Neural cell (in vitro differentiated cells): Measurements from ENCODE around the gene P4HA2. TPM values are rescaled to one million over a fixed set of nuclear protein-coding genes. Genes with fewer than 3 reads are reported as not detected.

Source experiments
- H2AFZ ChIP-seq: fragments of 200-600, 300-800 bp; sonication (generic), shearing (Covaris generic); 2 replicates; pipeline ENCODE4 v1.6.0; 2014; ENCODE audit warnings: low read depth, mild to moderate bottlenecking, antibody characterized with exemption, low read length, moderate library complexity
- H3F3A ChIP-seq: fragments of 200-600 bp; shearing (Covaris generic); 2 replicates; pipeline ENCODE4 v1.6.1; 2016; ENCODE audit warnings: mild to moderate bottlenecking, moderate library complexity, mixed read lengths, antibody characterized with exemption, low read length; ENCODE audit not compliant: insufficient read depth, poor library complexity, severe bottlenecking
- H3K27ac ChIP-seq: fragments of 200-600, 300-800 bp; sonication (generic), shearing (Covaris generic); 2 replicates; pipeline ENCODE4 v1.5.1; 2014; ENCODE audit warnings: mild to moderate bottlenecking, low read length, moderate library complexity
- H3K27me3 ChIP-seq: fragments of 300-800, 200-600 bp; sonication (generic), shearing (Covaris generic); 2 replicates; pipeline ENCODE4 v1.6.0; 2014; ENCODE audit warnings: mild to moderate bottlenecking, low read depth, low read length, moderate library complexity; ENCODE audit not compliant: insufficient read depth
- H3K36me3 ChIP-seq: fragments of 300-800, 200-600 bp; sonication (generic), shearing (Covaris generic); 2 replicates; pipeline ENCODE4 v1.5.1; 2014; ENCODE audit warnings: mild to moderate bottlenecking, antibody characterized with exemption, low read length, moderate library complexity; ENCODE audit not compliant: insufficient read depth
- H3K4me2 ChIP-seq: fragments of 300-800, 200-600 bp; sonication (generic), shearing (Covaris generic); 2 replicates; pipeline ENCODE4 v1.6.0; 2014; ENCODE audit warnings: mild to moderate bottlenecking, low read length
- H3K4me3 ChIP-seq: fragments of 300-800, 200-600 bp; sonication (generic), shearing (Covaris generic); 2 replicates; pipeline ENCODE4 v1.5.1; 2014; ENCODE audit warnings: mild to moderate bottlenecking, low read length, moderate library complexity
- H3K79me2 ChIP-seq: fragments of 200-600 bp; shearing (Covaris generic); replicated peaks from 2 replicates; pipeline ENCODE4 v1.6.0; 2014; ENCODE audit warnings: mild to moderate bottlenecking, low read length, moderate library complexity; ENCODE audit not compliant: insufficient read depth
- H3K9ac ChIP-seq: fragments of 300-800, 200-600 bp; sonication (generic), shearing (Covaris generic); 2 replicates; pipeline ENCODE4 v1.6.1; 2016; ENCODE audit warnings: mild to moderate bottlenecking, low read length, mixed read lengths
- H3K9me2 ChIP-seq: fragments of 200-600 bp; shearing (Covaris generic); 2 replicates; pipeline ENCODE4 v1.6.1; 2016; ENCODE audit warnings: mild to moderate bottlenecking, low read length, mixed read lengths; ENCODE audit not compliant: insufficient read depth
- H3K9me3 ChIP-seq: fragments of 200-600, 300-800 bp; sonication (generic), shearing (Covaris generic); 2 replicates; pipeline ENCODE4 v1.6.1; 2016; ENCODE audit warnings: mild to moderate bottlenecking, mixed run types, low read length, moderate library complexity, mixed read lengths
- H4K20me1 ChIP-seq: fragments of 200-600 bp; shearing (Covaris generic); 2 replicates; pipeline ENCODE4 v1.6.1; 2016; ENCODE audit warnings: mild to moderate bottlenecking, mixed run types; ENCODE audit not compliant: insufficient read depth
- EP300 ChIP-seq: fragments of 450-650 bp; conservative IDR thresholded peaks from 2 replicates; pipeline ENCODE4 v1.6.1; 2014; ENCODE audit warnings: antibody characterized with exemption, mild to moderate bottlenecking, moderate library complexity; ENCODE audit not compliant: poor library complexity, severe bottlenecking
- EZH2 ChIP-seq: fragments of 200-600, 300-800 bp; shearing (Covaris generic), sonication (generic); IDR thresholded peaks from 2 replicates; pipeline ENCODE4 v1.6.1; 2014; ENCODE audit warnings: antibody characterized with exemption, low read length, borderline replicate concordance, mild to moderate bottlenecking; ENCODE audit not compliant: insufficient read depth, poor library complexity, severe bottlenecking
- MXI1 ChIP-seq: fragments of 450-650 bp; conservative IDR thresholded peaks from 2 replicates; pipeline ENCODE4 v1.6.1; 2014; ENCODE audit warnings: antibody characterized with exemption, mild to moderate bottlenecking; ENCODE audit not compliant: poor library complexity, severe bottlenecking
- POLR2AphosphoS5 ChIP-seq: IDR thresholded peaks from 2 replicates; pipeline ENCODE4 v1.6.1; 2012
- RAD21 ChIP-seq: fragments of 450-650 bp; conservative IDR thresholded peaks from 2 replicates; pipeline ENCODE4 v1.6.1; 2014; ENCODE audit warnings: antibody characterized with exemption, mild to moderate bottlenecking, moderate library complexity
- SMC3 ChIP-seq: fragments of 450-650 bp; conservative IDR thresholded peaks from 2 replicates; pipeline ENCODE4 v1.6.1; 2014; ENCODE audit warnings: antibody characterized with exemption, mild to moderate bottlenecking, moderate library complexity; ENCODE audit not compliant: poor library complexity
- TAF1 ChIP-seq: IDR thresholded peaks from 2 replicates; pipeline ENCODE4 v1.6.1; 2012; ENCODE audit warnings: low read depth
- polyA plus RNA-seq: library from polyadenylated mRNA; depleted of rRNA; stranded (reverse); fragments of >200 nt; gene quantifications from 2 replicates; pipeline ENCODE4 v1.2.3, GENCODE V29; 2014
- TF ChIP-seq, protein P1 (sequence below): fragments of 450-650 bp; IDR thresholded peaks from 2 replicates; pipeline ENCODE4 v1.5.1; 2014; ENCODE audit warnings: antibody characterized with exemption, mild to moderate bottlenecking, moderate library complexity; ENCODE audit not compliant: poor library complexity, severe bottlenecking
- TF ChIP-seq, protein P2 (sequence below): IDR thresholded peaks from 2 replicates; pipeline ENCODE4 v1.6.1; 2012; ENCODE audit warnings: borderline replicate concordance

Gene P4HA2
- polyA plus RNA-seq, 1 donor from 2014 or later: 1.4 TPM

DNA sequence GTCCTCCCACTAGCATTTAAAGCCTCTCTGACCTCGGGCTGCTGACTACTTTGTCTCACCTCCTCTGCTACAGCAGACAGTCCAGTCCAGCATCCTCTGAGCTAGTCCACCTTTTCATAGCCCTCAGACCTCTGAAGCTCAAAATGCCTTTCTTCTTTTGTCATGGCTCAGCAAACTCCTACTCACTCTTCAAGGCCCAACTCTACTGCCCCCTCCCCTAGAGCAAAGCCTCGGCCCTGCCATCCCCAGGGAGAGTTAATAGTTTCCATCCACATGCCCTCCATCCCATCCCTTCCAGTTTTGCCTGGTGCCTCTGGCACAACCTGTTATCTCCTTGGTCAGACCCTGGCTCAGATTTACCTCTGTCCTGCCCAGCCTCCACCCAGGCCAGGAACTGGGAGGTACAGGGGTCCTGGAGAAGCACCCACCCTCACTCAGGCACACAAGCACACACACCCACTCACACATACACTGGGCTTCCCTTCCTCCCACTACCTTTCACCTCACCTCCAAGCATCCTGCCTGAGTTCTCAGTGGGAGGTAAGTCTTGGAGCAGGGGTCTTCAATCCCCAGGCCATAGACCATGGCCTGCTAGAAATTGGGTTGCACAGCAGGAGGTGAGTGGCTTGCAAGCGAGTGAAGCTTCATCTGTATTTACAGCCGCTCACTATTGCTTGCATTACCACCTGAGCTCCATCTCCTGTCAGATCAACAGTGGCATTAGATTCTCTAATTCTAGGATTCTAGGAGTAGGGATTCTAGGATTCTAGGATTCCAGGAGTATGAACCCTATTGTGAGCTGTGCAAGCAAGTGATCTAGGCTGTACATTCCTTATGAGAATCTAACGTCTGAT, 47.9 kb upstream of the P4HA2 start:
- H3F3A ChIP-seq: no peaks in the 10 kb centered on the region
- no peak overlapping the region for H3K27ac ChIP-seq
- no peak overlapping the region for H2AFZ ChIP-seq
- no peak overlapping the region for H3K9ac ChIP-seq
- H3K9me3 ChIP-seq: no peaks in the 10 kb centered on the region
- H4K20me1 ChIP-seq: no peaks in the 10 kb centered on the region
- H3K36me3 ChIP-seq: no peaks in the 10 kb centered on the region
- no peaks in the 10 kb centered on the region for H3K9me2 ChIP-seq
- no peaks in the 10 kb centered on the region for H3K79me2 ChIP-seq
- no peak for TF ChIP-seq EP300
- TF ChIP-seq RAD21: no peak
- TF ChIP-seq, protein P1, sequence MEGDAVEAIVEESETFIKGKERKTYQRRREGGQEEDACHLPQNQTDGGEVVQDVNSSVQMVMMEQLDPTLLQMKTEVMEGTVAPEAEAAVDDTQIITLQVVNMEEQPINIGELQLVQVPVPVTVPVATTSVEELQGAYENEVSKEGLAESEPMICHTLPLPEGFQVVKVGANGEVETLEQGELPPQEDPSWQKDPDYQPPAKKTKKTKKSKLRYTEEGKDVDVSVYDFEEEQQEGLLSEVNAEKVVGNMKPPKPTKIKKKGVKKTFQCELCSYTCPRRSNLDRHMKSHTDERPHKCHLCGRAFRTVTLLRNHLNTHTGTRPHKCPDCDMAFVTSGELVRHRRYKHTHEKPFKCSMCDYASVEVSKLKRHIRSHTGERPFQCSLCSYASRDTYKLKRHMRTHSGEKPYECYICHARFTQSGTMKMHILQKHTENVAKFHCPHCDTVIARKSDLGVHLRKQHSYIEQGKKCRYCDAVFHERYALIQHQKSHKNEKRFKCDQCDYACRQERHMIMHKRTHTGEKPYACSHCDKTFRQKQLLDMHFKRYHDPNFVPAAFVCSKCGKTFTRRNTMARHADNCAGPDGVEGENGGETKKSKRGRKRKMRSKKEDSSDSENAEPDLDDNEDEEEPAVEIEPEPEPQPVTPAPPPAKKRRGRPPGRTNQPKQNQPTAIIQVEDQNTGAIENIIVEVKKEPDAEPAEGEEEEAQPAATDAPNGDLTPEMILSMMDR: no peak
- no peak for TF ChIP-seq MXI1
- no peak for TF ChIP-seq TAF1
- TF ChIP-seq EZH2: no peak
- no peak for TF ChIP-seq POLR2AphosphoS5
- TF ChIP-seq, protein P2, sequence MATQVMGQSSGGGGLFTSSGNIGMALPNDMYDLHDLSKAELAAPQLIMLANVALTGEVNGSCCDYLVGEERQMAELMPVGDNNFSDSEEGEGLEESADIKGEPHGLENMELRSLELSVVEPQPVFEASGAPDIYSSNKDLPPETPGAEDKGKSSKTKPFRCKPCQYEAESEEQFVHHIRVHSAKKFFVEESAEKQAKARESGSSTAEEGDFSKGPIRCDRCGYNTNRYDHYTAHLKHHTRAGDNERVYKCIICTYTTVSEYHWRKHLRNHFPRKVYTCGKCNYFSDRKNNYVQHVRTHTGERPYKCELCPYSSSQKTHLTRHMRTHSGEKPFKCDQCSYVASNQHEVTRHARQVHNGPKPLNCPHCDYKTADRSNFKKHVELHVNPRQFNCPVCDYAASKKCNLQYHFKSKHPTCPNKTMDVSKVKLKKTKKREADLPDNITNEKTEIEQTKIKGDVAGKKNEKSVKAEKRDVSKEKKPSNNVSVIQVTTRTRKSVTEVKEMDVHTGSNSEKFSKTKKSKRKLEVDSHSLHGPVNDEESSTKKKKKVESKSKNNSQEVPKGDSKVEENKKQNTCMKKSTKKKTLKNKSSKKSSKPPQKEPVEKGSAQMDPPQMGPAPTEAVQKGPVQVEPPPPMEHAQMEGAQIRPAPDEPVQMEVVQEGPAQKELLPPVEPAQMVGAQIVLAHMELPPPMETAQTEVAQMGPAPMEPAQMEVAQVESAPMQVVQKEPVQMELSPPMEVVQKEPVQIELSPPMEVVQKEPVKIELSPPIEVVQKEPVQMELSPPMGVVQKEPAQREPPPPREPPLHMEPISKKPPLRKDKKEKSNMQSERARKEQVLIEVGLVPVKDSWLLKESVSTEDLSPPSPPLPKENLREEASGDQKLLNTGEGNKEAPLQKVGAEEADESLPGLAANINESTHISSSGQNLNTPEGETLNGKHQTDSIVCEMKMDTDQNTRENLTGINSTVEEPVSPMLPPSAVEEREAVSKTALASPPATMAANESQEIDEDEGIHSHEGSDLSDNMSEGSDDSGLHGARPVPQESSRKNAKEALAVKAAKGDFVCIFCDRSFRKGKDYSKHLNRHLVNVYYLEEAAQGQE: no peak
- no peak for TF ChIP-seq SMC3
- H3K4me3 ChIP-seq: no peak overlapping the region
- no peak overlapping the region for H3K4me2 ChIP-seq
- H3K27me3 ChIP-seq: no peaks in the 10 kb centered on the region

DNA sequence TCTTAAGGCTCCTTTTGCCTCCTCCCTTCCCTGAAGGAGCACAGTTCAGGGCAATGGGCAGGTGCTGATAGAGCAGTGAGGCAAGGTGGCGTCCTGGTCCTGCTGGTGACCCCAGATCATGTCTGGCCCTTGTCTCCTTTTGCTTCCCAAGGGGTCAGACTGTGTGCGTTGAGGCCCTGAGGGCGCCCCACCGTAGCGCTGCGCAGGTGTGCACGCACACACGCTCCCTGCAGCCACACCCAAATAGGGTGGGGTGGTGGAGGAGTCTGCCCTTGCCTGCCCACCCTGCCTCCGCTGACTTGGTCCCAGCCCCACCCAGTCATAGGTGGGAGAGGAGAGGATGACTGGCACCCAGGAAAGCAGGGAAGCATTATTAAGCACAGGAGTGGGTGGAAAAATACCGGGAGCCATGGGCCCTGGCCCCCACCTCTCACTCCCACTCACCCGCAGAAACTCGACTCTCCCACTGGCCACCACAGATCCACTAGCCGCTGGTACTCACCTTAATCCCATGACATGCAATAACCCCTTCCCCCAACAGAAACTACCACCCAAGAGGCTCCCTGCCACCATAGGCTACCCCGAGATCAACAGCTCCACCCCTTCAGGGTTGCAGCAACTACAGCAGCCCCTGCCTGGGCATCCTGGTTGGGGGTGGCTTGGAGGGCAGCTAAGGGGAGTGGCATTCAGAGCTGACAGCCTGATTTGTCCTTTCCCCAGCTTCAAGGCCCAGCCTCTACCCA, 46.6 kb upstream of the P4HA2 start:
- Histone ChIP-seq H2AFZ (no peak overlapping the region), H3K4me3 (no peak overlapping the region), H3K9me3 (no peaks in the 10 kb centered on the region), H3F3A (no peaks in the 10 kb centered on the region), H3K9ac (no peak overlapping the region), H3K27me3 (no peaks in the 10 kb centered on the region), H3K9me2 (no peaks in the 10 kb centered on the region), H3K79me2 (no peaks in the 10 kb centered on the region), H3K36me3 (no peaks in the 10 kb centered on the region), H3K4me2 (no peak overlapping the region), H4K20me1 (no peaks in the 10 kb centered on the region), H3K27ac (no peak overlapping the region)
- no peak for TF ChIP-seq RAD21
- no peak for TF ChIP-seq SMC3
- no peak for TF ChIP-seq TAF1
- no peak for TF ChIP-seq EZH2
- TF ChIP-seq EP300: no peak
- TF ChIP-seq POLR2AphosphoS5: no peak
- no peak for TF ChIP-seq MXI1
- TF ChIP-seq, protein P1: no peak
- TF ChIP-seq, protein P2: no peak
